GM03348 (cell line): Measurements from ENCODE around the gene KDM2A.
A peak's percentile ranks its signal among the peaks of the same experiment; 100 is the strongest.

Experiments used
- DNase-seq: peaks from one replicate; pipeline ENCODE4 v3.0.0; 2012; ENCODE audit warnings: low spot score

KDM2A gene

GRCh38 chr11:67118801-67119584, at the start of gene KDM2A:
Gene KDM2A, plus strand, starts transcription at chr11:67119263. Its CDS starts 2,054 bp downstream, at chr11:67121317.
- DNase-seq: peak; percentile 100

GRCh38 chr11:67071420-67072284, 47.4 kb upstream of the KDM2A start:
- peak; percentile 95 for DNase-seq

- no peak for DNase-seq
Measured at GRCh38 chr11:67072295-67072694, 46.8 kb upstream of the KDM2A start.

- DNase-seq: no peak
Measured at GRCh38 chr11:67073908-67074307, 45.2 kb upstream of the KDM2A start.

- DNase-seq: no peak
Measured at GRCh38 chr11:67076202-67076601, 42.9 kb upstream of the KDM2A start.

- no peak for DNase-seq
Measured at GRCh38 chr11:67079065-67079705, 39.9 kb upstream of the KDM2A start.

GRCh38 chr11:67082071-67082791, 36.8 kb upstream of the KDM2A start:
- DNase-seq: no peak

- DNase-seq: no peak
Measured at GRCh38 chr11:67083786-67084366, 35.2 kb upstream of the KDM2A start.

- DNase-seq: no peak
Measured at GRCh38 chr11:67085617-67086016, 33.4 kb upstream of the KDM2A start.

GRCh38 chr11:67090717-67091116, 28.3 kb upstream of the KDM2A start:
- no peak for DNase-seq

GRCh38 chr11:67095214-67095507, 23.9 kb upstream of the KDM2A start:
- no peak for DNase-seq

- DNase-seq: no peak
Measured at GRCh38 chr11:67098799-67099429, 20.1 kb upstream of the KDM2A start.

GRCh38 chr11:67099831-67100324, 19.2 kb upstream of the KDM2A start:
- DNase-seq: no peak

GRCh38 chr11:67102664-67103063, 16.4 kb upstream of the KDM2A start:
- DNase-seq: no peak

- DNase-seq: no peak
Measured at GRCh38 chr11:67105964-67106363, 13.1 kb upstream of the KDM2A start.

- peak; percentile 16 for DNase-seq
Measured at GRCh38 chr11:67111261-67111660, 7.8 kb upstream of the KDM2A start.

- DNase-seq: no peak
Measured at GRCh38 chr11:67113231-67113721, 5.8 kb upstream of the KDM2A start.

GRCh38 chr11:67114275-67114896, 4.7 kb upstream of the KDM2A start:
- DNase-seq: no peak

- no peak for DNase-seq
Measured at GRCh38 chr11:67116758-67117105, 2.3 kb upstream of the KDM2A start.

- DNase-seq: no peak
Measured at GRCh38 chr11:67117176-67117575, 1.9 kb upstream of the KDM2A start.
